Measurements from ENCODE around the gene CTSW.

DNA sequence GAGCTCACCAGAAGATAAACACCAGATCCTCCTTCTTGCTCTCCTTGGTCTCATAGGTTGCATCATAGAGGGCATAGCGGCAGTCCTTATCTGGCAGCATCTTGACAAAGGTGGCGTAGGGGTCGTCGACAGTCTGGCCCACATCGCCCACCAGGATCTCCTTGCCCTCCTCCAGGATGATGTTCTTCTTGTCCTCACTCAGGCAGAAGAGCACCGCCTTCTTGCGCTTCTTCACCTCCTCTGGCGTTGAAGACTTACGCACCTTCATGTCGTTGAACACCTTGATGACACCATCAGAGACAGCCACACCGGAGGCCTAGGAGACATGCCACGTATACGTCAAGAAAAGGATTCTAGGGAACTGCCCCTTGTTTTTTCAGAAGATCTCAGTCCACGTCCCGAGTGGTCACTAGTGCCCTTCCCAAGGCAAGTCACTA, 23.7 kb upstream of the CTSW start:
- no peak for TF ChIP-seq RAD21 (IDR thresholded peaks at IDR 0.05; ENCODE audit: low read length)
- TF ChIP-seq, protein P1, sequence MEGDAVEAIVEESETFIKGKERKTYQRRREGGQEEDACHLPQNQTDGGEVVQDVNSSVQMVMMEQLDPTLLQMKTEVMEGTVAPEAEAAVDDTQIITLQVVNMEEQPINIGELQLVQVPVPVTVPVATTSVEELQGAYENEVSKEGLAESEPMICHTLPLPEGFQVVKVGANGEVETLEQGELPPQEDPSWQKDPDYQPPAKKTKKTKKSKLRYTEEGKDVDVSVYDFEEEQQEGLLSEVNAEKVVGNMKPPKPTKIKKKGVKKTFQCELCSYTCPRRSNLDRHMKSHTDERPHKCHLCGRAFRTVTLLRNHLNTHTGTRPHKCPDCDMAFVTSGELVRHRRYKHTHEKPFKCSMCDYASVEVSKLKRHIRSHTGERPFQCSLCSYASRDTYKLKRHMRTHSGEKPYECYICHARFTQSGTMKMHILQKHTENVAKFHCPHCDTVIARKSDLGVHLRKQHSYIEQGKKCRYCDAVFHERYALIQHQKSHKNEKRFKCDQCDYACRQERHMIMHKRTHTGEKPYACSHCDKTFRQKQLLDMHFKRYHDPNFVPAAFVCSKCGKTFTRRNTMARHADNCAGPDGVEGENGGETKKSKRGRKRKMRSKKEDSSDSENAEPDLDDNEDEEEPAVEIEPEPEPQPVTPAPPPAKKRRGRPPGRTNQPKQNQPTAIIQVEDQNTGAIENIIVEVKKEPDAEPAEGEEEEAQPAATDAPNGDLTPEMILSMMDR (conservative IDR thresholded peaks at IDR 0.05; ENCODE audit: low read depth, low read length) = no peak

All from IMR-90 (cell line).